HG03460 (cell line): ENCODE measurements around the gene GNPDA2.
"Not testable (repeated sequence)": the region's sequence is repeated elsewhere in the genome, so short reads cannot be mapped to it uniquely, and the experiment has no call there.

Experiments used
- ATAC-seq: cut with Tn5 transposase; IDR thresholded peaks from one replicate; pipeline ENCODE4 v1.9.1; 2021; ENCODE audit not compliant: unreplicated experiment

The GNPDA2 gene

DNA sequence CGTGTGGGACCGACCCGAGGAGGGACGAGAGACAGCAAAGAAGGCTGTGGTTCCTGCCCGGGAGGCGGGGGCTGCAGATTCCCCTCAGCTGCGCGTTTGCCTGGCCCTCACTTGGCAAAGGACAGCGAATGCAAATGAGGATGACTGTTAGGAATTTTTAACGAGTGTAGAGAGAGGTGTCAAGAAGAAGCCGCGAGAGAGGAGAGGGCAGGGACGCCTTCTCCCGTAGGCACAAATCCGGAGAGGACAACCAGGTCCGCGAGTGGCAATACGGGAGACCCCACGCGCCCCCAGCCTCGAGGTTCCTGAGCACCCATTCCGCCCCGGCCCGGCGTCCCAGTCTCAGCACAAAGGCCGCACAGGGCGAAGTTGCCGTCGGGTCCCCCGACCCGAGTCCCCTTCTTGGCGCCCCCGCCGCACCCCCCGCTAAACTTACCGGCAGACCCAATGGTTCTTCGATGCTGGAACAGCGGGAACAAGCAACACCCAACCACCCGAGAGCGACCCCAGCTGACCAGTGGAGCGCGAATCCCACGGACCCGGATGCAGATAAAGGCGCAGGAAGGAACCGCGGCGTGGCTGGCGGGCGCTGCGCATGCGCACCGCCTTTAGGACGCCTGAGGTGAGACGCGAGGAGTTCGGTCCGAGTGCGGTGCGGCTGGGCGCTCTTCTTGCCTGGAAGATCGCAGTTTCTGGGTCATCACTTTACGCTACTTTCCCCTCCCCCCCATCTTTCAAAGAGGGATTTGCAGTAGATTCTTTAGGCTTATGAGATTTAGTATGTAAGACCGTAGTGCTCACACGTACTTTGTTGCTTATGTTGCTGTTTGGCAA is at the start of gene GNPDA2:
Gene GNPDA2, minus strand, starts transcription at position 519 of the 834 bp plus-strand sequence. CDS start 4,349 bp downstream, outside the sequence.
- ATAC-seq = peak; percentile 89

DNA sequence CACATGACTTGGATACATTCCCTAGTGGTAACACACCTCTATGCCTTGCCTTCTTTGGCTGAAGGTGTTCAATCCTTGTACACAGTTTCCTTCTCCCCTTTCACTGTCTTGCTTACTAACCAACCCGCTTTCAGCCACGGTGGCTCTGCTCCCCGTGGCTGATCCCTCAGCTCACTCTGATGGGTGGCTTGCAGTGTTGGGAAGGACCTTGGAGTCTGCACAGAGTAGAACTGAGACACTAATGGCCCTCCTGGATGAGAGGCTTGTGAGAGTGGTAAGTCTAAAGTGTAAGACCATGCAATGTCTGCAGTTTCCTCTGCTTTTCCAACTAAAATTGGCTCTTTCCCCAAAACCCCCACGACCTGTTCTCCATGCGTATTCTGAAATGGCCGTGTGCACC is 46.0 kb upstream of the GNPDA2 start:
- ATAC-seq = no peak

- ATAC-seq = no peak
Measured at GRCh38 chr4:44771789-44772188, 45.4 kb upstream of the GNPDA2 start.

GRCh38 chr4:44766453-44766852 is 40.1 kb upstream of the GNPDA2 start:
- ATAC-seq = no peak

DNA sequence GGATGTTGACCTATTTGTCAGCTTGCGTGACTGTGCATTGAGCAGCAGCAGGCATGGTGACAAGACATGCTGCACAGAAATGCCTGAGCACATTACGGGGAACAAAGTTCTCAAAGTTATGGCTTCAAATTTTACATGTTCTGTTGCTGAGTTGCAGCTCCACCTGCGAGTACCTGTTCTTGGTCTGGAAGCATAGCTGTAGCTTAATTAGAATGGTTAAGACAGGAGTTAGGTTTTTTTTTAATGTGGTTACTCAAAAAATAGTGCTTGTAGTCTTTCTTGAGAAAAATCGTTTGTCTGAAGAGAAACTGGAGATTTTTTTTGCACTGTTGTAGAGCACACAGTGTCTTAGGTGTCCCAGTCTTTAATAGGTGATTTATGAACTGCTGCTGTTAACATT is 38.8 kb upstream of the GNPDA2 start:
- ATAC-seq = no peak

DNA sequence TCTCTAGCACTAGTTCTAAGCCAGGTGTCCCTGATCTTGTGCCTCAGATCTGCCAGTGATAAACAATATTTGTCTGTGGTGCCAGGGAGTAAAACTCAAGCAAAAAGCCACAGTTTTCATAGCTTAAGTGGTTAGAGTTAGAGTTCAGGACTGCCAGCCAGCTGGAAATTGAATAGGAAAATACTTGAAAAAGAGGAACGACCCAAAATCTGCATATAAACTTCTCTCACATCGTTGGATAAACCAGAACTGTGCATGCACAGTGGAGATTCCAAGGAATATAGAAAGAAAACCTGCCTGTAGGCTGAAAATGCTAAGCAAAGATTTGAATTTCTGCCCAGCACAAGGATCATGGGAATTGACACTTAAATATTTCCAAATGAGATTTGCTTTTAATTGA is 35.0 kb upstream of the GNPDA2 start:
- no peak for ATAC-seq

DNA sequence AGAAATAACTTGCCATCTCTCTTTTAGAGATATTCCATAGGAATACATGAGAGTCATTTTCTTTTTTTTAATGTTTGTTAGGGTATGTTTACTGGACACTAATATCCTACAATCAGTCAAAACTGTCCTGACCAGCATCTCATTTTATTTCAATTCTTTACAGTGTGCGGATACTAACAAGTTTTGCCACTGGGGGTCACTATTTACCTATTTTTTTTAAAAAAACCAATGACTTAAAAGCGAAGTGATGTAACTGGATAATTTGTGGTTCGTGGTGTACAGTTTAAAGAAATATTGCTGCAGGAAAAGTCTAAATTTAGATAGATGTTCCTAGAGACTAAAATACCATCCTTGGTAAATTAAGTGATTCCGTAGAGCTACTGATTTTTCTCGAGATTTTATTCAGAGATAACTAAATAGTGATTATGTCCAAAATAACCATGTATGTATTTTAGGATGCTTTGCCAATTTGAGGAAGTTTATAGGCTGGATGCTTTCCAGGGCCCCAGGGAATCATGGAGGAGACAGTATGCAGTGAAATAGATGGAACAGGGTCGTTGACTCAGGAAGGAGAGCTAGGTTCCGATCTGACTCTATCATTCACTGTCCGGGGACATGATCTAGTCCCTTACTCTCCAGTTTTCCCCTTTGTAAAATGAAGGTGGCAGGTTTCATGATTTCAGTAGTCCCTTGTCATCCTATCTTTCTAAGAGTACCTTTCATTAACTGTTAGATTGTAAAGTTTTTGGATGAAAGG is 34.0 kb upstream of the GNPDA2 start:
- ATAC-seq = peak; percentile 67

DNA sequence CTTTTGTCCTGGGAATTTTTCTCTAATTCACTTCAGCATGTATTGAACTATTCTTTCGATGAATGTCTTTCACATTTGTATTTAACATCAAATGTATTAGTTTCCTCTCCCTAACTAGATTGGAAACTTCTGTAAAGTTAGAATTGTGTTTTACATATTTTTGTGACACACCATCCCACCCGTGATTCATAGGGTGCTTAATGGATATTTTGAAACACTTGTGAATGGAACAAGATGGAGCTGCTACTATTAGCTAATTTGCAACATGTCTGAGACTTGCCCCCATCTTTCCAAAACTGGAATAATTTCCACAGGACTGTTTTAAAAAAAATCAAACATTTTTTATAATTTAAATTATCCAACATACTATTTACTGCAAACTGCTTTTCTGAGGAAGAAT is 30.2 kb upstream of the GNPDA2 start:
- ATAC-seq = no peak

DNA sequence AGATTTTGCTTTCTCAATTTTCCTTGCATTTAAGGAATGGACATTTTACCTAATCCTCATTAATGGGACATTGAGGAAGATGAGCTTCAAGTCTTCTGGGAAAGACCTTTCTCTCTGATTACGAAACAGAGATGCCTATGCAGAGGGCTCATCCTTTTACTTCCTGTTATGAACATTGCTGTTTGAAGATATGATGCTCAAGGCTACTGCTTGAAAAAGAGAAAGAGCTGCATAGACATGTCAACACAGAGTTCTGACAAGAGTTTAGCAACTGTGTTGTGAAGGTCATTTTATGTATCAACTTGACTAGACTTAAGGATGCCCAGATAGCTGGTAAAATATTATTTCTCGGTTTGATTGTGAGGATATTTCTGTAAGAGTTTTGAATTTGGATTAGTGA is 13.8 kb upstream of the GNPDA2 start:
- no peak for ATAC-seq

GRCh38 chr4:44738615-44739014 is 12.3 kb upstream of the GNPDA2 start:
- no peak for ATAC-seq

GRCh38 chr4:44736900-44737299 is 10.5 kb upstream of the GNPDA2 start:
- no peak for ATAC-seq

- not testable (repeated sequence) for ATAC-seq
Measured at GRCh38 chr4:44728694-44729093, 2.3 kb upstream of the GNPDA2 start.

DNA sequence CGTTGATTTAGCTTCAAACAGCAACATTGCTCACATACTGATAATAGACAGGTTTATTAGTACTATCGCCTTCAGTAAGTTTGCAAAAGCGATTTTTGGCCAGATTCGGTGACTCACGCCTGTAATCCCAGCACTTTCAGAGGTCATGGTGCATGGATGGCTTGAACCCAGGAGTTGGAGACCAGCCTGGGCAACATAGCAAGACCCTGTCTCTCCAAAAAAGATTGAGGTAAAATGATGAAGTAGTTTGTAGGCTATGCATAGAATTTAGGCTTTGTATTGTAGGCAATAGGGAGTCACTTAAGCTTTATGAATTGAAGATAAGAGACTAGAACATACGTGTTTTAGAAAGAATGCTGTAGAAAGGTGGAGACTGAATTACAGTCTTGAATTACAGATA is 1.1 kb upstream of the GNPDA2 start:
- no peak for ATAC-seq

DNA sequence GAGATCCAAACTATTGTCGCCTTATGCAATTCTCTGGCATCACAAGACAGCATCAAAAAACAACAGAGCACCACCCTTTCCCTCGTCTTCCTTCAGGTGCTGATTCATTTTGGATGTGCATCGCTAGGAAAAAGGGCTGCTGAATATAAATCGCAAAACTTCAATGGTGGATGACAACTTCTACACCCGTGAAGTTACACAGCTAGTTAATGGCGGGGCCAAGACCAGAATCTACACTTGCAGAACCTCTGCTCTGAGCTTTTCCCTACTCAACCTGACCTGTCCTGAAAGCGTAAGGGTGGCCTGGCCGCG is 674 bp downstream of the GNPDA2 start:
- no peak for ATAC-seq

DNA sequence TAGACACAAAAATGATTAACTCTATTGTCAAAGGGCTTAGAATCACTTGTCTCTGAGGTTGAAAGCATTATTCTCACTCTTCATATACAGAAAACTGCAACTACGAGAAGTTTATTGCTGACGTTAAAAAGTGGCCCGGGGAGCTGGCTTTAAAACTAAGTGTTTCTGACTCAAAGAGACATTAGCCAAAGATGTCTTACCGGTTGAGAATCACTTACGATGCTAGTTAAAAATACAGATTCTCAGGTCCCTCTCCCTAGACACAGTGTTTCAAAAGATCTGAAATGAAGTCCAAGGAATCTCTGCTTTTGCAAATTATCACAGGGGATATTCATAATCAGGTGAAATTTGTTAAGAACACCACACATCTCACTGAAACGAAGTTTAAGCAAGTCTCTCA is 1.2 kb downstream of the GNPDA2 start:
- ATAC-seq = no peak

- no peak for ATAC-seq
Measured at GRCh38 chr4:44722001-44722400, 4.4 kb downstream of the GNPDA2 start.

DNA sequence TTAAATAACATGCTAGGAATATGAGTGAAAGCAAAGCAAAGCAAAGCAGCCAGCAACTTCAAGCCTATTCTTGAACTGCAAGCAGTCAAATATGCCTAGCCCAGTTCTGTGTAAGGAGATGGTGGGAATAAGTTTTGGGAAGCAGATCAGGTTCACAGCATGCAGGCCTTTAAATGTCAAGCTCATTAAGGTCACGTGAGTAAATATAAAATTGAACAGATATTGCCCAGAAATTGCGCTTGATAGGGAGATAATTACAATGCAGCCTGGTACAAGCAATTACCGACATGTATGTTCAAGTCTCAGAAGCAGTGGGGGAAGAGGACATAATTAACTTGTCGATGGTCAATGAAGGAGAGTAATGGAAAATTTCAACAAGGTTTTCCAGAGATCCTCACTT is 6.0 kb downstream of the GNPDA2 start:
- no peak for ATAC-seq

GRCh38 chr4:44716597-44716996 is 9.8 kb downstream of the GNPDA2 start:
- no peak for ATAC-seq

GRCh38 chr4:44713125-44713524 is 13.2 kb downstream of the GNPDA2 start:
- no peak for ATAC-seq

GRCh38 chr4:44704673-44705072 is 21.7 kb downstream of the GNPDA2 start:
- no peak for ATAC-seq

DNA sequence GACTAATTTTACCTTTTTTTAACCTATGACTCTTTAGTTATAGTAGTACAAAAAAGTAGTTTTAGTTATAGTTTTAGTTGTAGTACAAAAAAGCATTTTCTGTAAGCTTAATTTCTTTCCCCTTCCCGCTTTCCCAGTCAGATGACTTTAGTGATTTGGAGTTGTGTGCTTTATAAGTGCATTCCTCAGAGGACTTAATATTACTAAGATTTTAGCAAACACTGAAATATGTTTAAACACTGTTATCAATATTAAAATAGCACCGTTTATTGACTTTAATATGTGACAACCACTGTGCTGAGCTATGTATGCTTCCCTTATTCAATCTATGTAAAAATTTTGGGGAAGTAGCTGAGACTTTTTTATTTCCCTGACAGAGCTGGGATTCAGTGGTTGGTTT is 25.3 kb downstream of the GNPDA2 start:
- ATAC-seq = no peak

DNA sequence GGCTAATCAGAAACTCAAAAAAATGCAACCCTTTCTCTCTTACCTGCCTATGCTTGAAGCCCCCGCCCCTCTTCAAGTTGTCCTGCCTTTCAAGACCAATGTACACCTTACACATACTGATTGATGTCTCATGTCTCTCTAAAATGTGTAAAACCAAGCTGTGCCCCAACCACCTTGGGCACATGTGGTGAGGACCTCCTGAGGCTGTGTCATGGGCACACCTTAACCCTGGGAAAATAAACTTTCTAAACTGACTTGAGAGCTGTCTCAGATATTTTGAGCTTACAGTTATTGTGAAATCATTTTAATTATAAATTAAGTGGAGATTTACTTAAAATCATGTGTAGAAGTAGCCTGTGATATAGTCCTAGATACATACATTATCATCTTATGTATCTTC is 25.9 kb downstream of the GNPDA2 start:
- ATAC-seq = no peak

DNA sequence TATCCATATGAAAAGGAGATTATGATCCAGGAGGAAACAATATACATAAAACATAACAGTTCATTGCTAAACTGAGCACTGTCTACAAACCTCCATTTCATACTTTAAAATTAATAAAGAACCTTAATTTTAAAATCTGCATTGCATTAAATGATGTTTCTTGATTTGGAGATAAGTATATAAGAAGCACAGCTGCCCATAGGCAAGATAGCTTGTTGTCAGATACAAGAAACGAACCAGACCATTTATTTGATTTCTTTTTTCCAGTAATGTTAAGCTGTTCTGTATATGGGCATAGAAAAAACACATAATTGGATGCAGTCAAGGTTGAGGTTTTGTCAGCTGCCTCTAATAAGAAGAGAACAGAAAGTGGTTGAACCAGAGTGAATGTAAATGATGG is 41.7 kb downstream of the GNPDA2 start:
- ATAC-seq = no peak
